SK-N-SH (cell line): Measurements from ENCODE around the gene TMEM214.

ENCODE experiments used
- FOXM1 ChIP-seq: IDR thresholded peaks from 2 replicates; pipeline ENCODE4 v1.4.0; 2012; ENCODE audit warnings: low read depth, mild to moderate bottlenecking
- POLR2AphosphoS5 ChIP-seq: IDR thresholded peaks from 2 replicates; pipeline ENCODE4 v1.6.1; 2012; ENCODE audit warnings: low read depth, low read length
- RFX5 ChIP-seq: IDR thresholded peaks from 2 replicates; pipeline ENCODE4 v1.6.1; 2012; ENCODE audit warnings: mild to moderate bottlenecking, improper control_type of control experiment, low read length
- USF1 ChIP-seq: IDR thresholded peaks from 2 replicates; pipeline ENCODE4 v1.4.0; 2012; ENCODE audit warnings: low read depth, borderline replicate concordance
- TF ChIP-seq, protein P1 (sequence below): fragments of 200-600 bp; sonication (generic); IDR thresholded peaks from 2 replicates; pipeline ENCODE4 v1.6.1; 2017; ENCODE audit warnings: antibody characterized with exemption, mild to moderate bottlenecking, moderate library complexity

- TF ChIP-seq, protein P1, sequence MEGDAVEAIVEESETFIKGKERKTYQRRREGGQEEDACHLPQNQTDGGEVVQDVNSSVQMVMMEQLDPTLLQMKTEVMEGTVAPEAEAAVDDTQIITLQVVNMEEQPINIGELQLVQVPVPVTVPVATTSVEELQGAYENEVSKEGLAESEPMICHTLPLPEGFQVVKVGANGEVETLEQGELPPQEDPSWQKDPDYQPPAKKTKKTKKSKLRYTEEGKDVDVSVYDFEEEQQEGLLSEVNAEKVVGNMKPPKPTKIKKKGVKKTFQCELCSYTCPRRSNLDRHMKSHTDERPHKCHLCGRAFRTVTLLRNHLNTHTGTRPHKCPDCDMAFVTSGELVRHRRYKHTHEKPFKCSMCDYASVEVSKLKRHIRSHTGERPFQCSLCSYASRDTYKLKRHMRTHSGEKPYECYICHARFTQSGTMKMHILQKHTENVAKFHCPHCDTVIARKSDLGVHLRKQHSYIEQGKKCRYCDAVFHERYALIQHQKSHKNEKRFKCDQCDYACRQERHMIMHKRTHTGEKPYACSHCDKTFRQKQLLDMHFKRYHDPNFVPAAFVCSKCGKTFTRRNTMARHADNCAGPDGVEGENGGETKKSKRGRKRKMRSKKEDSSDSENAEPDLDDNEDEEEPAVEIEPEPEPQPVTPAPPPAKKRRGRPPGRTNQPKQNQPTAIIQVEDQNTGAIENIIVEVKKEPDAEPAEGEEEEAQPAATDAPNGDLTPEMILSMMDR: no peak
- TF ChIP-seq FOXM1 (no peak), RFX5 (no peak), POLR2AphosphoS5 (no peak), USF1 (no peak)
Observed at GRCh38 chr2:27038012-27038411, 5.2 kb downstream of the TMEM214 start.
